ENCODE results near the gene ECE1.
A peak's percentile ranks its signal among the peaks of the same experiment; 100 is the strongest.
"Not testable (repeated sequence)": the region's sequence is repeated elsewhere in the genome, so short reads cannot be mapped to it uniquely, and the experiment has no call there.

ECE1 gene

GRCh38 chr1:21206117-21206516 lies 84.1 kb downstream of the ECE1 start:
- H3K4me3 ChIP-seq (replicated peaks in 1 of 2; ENCODE audit: low read depth in 2 of 2, low read length in 2 of 2), result no peak overlapping the region
- TF ChIP-seq CTCF (IDR thresholded peaks at IDR 0.05; ENCODE audit: low read depth, low read length), result no peak
- DNase-seq (ENCODE audit: low read depth in 2 of 2), result peak in 1 of 2 donors; percentile 41

GRCh38 chr1:21205416-21205815 lies 84.8 kb downstream of the ECE1 start:
- DNase-seq (ENCODE audit: low read depth in 2 of 2), result no peak
- no peak for TF ChIP-seq CTCF (IDR thresholded peaks at IDR 0.05; ENCODE audit: low read depth, low read length)
- no peak overlapping the region for H3K4me3 ChIP-seq (replicated peaks in 1 of 2; ENCODE audit: low read depth in 2 of 2, low read length in 2 of 2)

GRCh38 chr1:21201650-21202049 lies 88.6 kb downstream of the ECE1 start:
- no peak overlapping the region for H3K4me3 ChIP-seq (replicated peaks in 1 of 2; ENCODE audit: low read depth in 2 of 2, low read length in 2 of 2)
- TF ChIP-seq CTCF (IDR thresholded peaks at IDR 0.05; ENCODE audit: low read depth, low read length), result no peak
- no peak for DNase-seq (ENCODE audit: low read depth in 2 of 2)

- peak in 1 of 2 donors; percentile 61 for DNase-seq (ENCODE audit: low read depth in 2 of 2)
- not testable (repeated sequence) for H3K4me3 ChIP-seq (replicated peaks in 1 of 2; ENCODE audit: low read depth in 2 of 2, low read length in 2 of 2)
Measured at GRCh38 chr1:21201238-21201637, 89.0 kb downstream of the ECE1 start.

- peak; percentile 39 to 62 for DNase-seq (ENCODE audit: low read depth in 2 of 2)
- no peak overlapping the region for H3K4me3 ChIP-seq (replicated peaks in 1 of 2; ENCODE audit: low read depth in 2 of 2, low read length in 2 of 2)
- TF ChIP-seq CTCF (IDR thresholded peaks at IDR 0.05; ENCODE audit: low read depth, low read length), result no peak
Measured at GRCh38 chr1:21200767-21201166, 89.5 kb downstream of the ECE1 start.

GRCh38 chr1:21198929-21199328 lies 91.3 kb downstream of the ECE1 start:
- no peak for DNase-seq (ENCODE audit: low read depth in 2 of 2)
- TF ChIP-seq CTCF (IDR thresholded peaks at IDR 0.05; ENCODE audit: low read depth, low read length), result no peak

GRCh38 chr1:21192871-21193270 lies 97.4 kb downstream of the ECE1 start:
- DNase-seq (ENCODE audit: low read depth in 2 of 2), result no peak
- no peak overlapping the region for H3K4me3 ChIP-seq (replicated peaks in 1 of 2; ENCODE audit: low read depth in 2 of 2, low read length in 2 of 2)
- no peak for TF ChIP-seq CTCF (IDR thresholded peaks at IDR 0.05; ENCODE audit: low read depth, low read length)

More at GRCh38 chr1:21198929-21199328, 91.3 kb downstream of the ECE1 start:
- H3K4me3 ChIP-seq (replicated peaks in 1 of 2; ENCODE audit: low read depth in 2 of 2, low read length in 2 of 2), result no peak overlapping the region
